Globus pallidus (tissue), 1 donor: ENCODE results near the gene PIAS4.
"Not testable (repeated sequence)": the region's sequence is repeated elsewhere in the genome, so short reads cannot be mapped to it uniquely, and the experiment has no call there.

Source experiments
- DNase-seq: peaks from one replicate; pipeline ENCODE4 v3.0.0-alpha.2; 2015; ENCODE audit warnings: low spot score

PIAS4 gene

GRCh38 chr19:4007021-4007835 is at the start of gene PIAS4:
TSS of gene PIAS4 (plus strand) at chr19:4007736. CDS start at chr19:4007761, 25 bp downstream.
- peak; percentile 93 for DNase-seq

- no peak for DNase-seq
Measured at GRCh38 chr19:3958836-3959765, 48.4 kb upstream of the PIAS4 start.

- no peak for DNase-seq
Measured at GRCh38 chr19:3959766-3960131, 47.8 kb upstream of the PIAS4 start.

- DNase-seq = no peak
Measured at GRCh38 chr19:3961007-3961406, 46.5 kb upstream of the PIAS4 start.

GRCh38 chr19:3963458-3964255 is 43.9 kb upstream of the PIAS4 start:
- no peak for DNase-seq

- DNase-seq = no peak
Measured at GRCh38 chr19:3964256-3965194, 43.0 kb upstream of the PIAS4 start.

GRCh38 chr19:3966051-3967017 is 41.2 kb upstream of the PIAS4 start:
- DNase-seq = no peak

- not testable (repeated sequence) for DNase-seq
Measured at GRCh38 chr19:3967983-3968382, 39.6 kb upstream of the PIAS4 start.

GRCh38 chr19:3968556-3969434 is 38.7 kb upstream of the PIAS4 start:
- DNase-seq = peak; percentile 43

GRCh38 chr19:3969435-3970312 is 37.9 kb upstream of the PIAS4 start:
- DNase-seq = no peak

GRCh38 chr19:3970313-3970807 is 37.2 kb upstream of the PIAS4 start:
- no peak for DNase-seq

GRCh38 chr19:3970808-3971598 is 36.5 kb upstream of the PIAS4 start, which contains the start of gene DAPK3:
TSS of gene DAPK3 (minus strand) at chr19:3971099. CDS start at chr19:3969735, 1,364 bp downstream.
- peak; percentile 98 for DNase-seq

GRCh38 chr19:3975144-3975543 is 32.4 kb upstream of the PIAS4 start:
- no peak for DNase-seq

- no peak for DNase-seq
Measured at GRCh38 chr19:3975637-3976087, 31.9 kb upstream of the PIAS4 start.

GRCh38 chr19:3976495-3977241 is 30.9 kb upstream of the PIAS4 start:
- DNase-seq = no peak
